Measurements from ENCODE around the gene AFF1.

GRCh38 chr4:87141428-87141827, 206.6 kb downstream of the AFF1 start:
- TF ChIP-seq CTCF (IDR thresholded peaks at IDR 0.05) (no peak), POLR2A (IDR thresholded peaks at IDR 0.05) (no peak)

Data from uterus (tissue), 2 donors.